WTC11 (cell line): ENCODE results near the gene CD1D. TPM values are rescaled to one million over a fixed set of nuclear protein-coding genes. Genes with fewer than 3 reads are reported as not detected.

Source experiments
- ATAC-seq: fragments of 200-7000 bp; cut with Tn5 transposase; 2 replicates; pipeline ENCODE4 v1.10.0; 2021; ENCODE audit warnings: mild to moderate bottlenecking, moderate library complexity
- CTCF ChIA-PET: fragments of 300-600 bp; sonication (Branson Sonifier 250); formaldehyde crosslinking; loops from one replicate; lab custom pipeline; 2021; ENCODE audit warnings: antibody characterized with exemption; lab: Charles Lee
- POLR2A ChIA-PET: fragments of 350-600 bp; sonication (Branson Sonifier 250); formaldehyde crosslinking; loops from one replicate; lab custom pipeline; 2021; ENCODE audit warnings: antibody characterized with exemption; lab: Charles Lee
- DNase-seq: peaks from one replicate; pipeline ENCODE4 v3.0.0; 2021; ENCODE audit warnings: low spot score
- H3K27ac Mint-ChIP-seq: 2 replicates; pipeline ENCODE4 v1.8.0; 2021; ENCODE audit warnings: mixed read lengths
- H3K27me3 Mint-ChIP-seq: 2 replicates; pipeline ENCODE4 v1.8.0; 2021; ENCODE audit warnings: low read depth, mild to moderate bottlenecking, moderate library complexity, mixed read lengths
- H3K36me3 Mint-ChIP-seq: 2 replicates; pipeline ENCODE4 v1.8.0; 2021; ENCODE audit warnings: mixed read lengths
- H3K4me1 Mint-ChIP-seq: 2 replicates; pipeline ENCODE4 v1.8.0; 2022; ENCODE audit warnings: mixed read lengths
- H3K4me3 Mint-ChIP-seq: 2 replicates; pipeline ENCODE4 v1.8.0; 2021; ENCODE audit warnings: mild to moderate bottlenecking, moderate library complexity, mixed read lengths
- H3K9me3 Mint-ChIP-seq: 2 replicates; pipeline ENCODE4 v1.8.0; 2021; ENCODE audit warnings: mixed read lengths
- ARID4B ChIP-seq: sonication (generic); formaldehyde crosslinking; IDR thresholded peaks from 2 replicates; pipeline ENCODE4 v1.8.0; 2023; ENCODE audit warnings: missing genetic modification reagents, mild to moderate bottlenecking, borderline replicate concordance
- ATF6 ChIP-seq: sonication (generic); formaldehyde crosslinking; IDR thresholded peaks from 2 replicates; pipeline ENCODE4 v1.8.1; 2023; ENCODE audit warnings: mild to moderate bottlenecking, missing genetic modification reagents
- CBFB ChIP-seq: sonication (generic); formaldehyde crosslinking; IDR thresholded peaks from 2 replicates; pipeline ENCODE4 v1.8.1; 2022; ENCODE audit warnings: mild to moderate bottlenecking, low read depth, missing genetic modification reagents
- E2F1 ChIP-seq: sonication (generic); formaldehyde crosslinking; IDR thresholded peaks from 2 replicates; pipeline ENCODE4 v1.8.0; 2022; ENCODE audit warnings: mild to moderate bottlenecking, missing genetic modification reagents
- FOXK1 ChIP-seq: sonication (generic); formaldehyde crosslinking; IDR thresholded peaks from 2 replicates; pipeline ENCODE4 v1.8.0; 2022; ENCODE audit warnings: mild to moderate bottlenecking, moderate library complexity, missing genetic modification reagents
- FOXP1 ChIP-seq: sonication (generic); formaldehyde crosslinking; IDR thresholded peaks from 2 replicates; pipeline ENCODE4 v1.8.0; 2022; ENCODE audit warnings: missing genetic modification reagents, mild to moderate bottlenecking, moderate library complexity, borderline replicate concordance
- IRF2 ChIP-seq: sonication (generic); formaldehyde crosslinking; IDR thresholded peaks from 2 replicates; pipeline ENCODE4 v1.8.0; 2022; ENCODE audit warnings: low read depth, missing genetic modification reagents, borderline replicate concordance
- KAT7 ChIP-seq: sonication (generic); formaldehyde crosslinking; IDR thresholded peaks from 2 replicates; pipeline ENCODE4 v1.8.1; 2023; ENCODE audit warnings: missing genetic modification reagents, mild to moderate bottlenecking, borderline replicate concordance
- PRRX2 ChIP-seq: fragments of 250-450 bp; sonication (Bioruptor Pico); IDR thresholded peaks from 2 replicates; pipeline ENCODE4 v1.8.0; 2021; ENCODE audit warnings: mild to moderate bottlenecking
- RORB ChIP-seq: fragments of 250-450 bp; sonication (Bioruptor Pico); IDR thresholded peaks from 2 replicates; pipeline ENCODE4 v1.9.0; 2021; ENCODE audit warnings: mild to moderate bottlenecking
- TCF7 ChIP-seq: sonication (generic); formaldehyde crosslinking; IDR thresholded peaks from 2 replicates; pipeline ENCODE4 v1.8.0; 2022; ENCODE audit warnings: mild to moderate bottlenecking, low read depth, missing genetic modification reagents, moderate library complexity
- ZBTB21 ChIP-seq: sonication (generic); formaldehyde crosslinking; IDR thresholded peaks from 2 replicates; pipeline ENCODE4 v1.8.1; 2023; ENCODE audit warnings: mild to moderate bottlenecking, missing genetic modification reagents, borderline replicate concordance
- ZNF121 ChIP-seq: sonication (generic); formaldehyde crosslinking; IDR thresholded peaks from 2 replicates; pipeline ENCODE4 v1.8.0; 2023; ENCODE audit warnings: missing genetic modification reagents
- ZNF232 ChIP-seq: sonication (generic); formaldehyde crosslinking; IDR thresholded peaks from 2 replicates; pipeline ENCODE4 v1.8.0; 2022; ENCODE audit warnings: mild to moderate bottlenecking, missing genetic modification reagents
- ZNF317 ChIP-seq: sonication (generic); formaldehyde crosslinking; IDR thresholded peaks from 2 replicates; pipeline ENCODE4 v1.8.1; 2023; ENCODE audit warnings: low read depth, mild to moderate bottlenecking, moderate library complexity, missing genetic modification reagents, borderline replicate concordance
- ZNF416 ChIP-seq: fragments of 250-450 bp; sonication (Bioruptor Pico); IDR thresholded peaks from 2 replicates; pipeline ENCODE4 v1.9.0; 2021; ENCODE audit warnings: mild to moderate bottlenecking, inconsistent platforms
- total RNA-seq: library from RNA; stranded (reverse); gene quantifications from 3 replicates; pipeline ENCODE4 v1.2.3, GENCODE V29; 2021
- TF ChIP-seq, protein P1 (sequence below): sonication (generic); formaldehyde crosslinking; IDR thresholded peaks from 2 replicates; pipeline ENCODE4 v1.8.1; 2023; ENCODE audit warnings: mild to moderate bottlenecking, moderate library complexity, missing genetic modification reagents
- TF ChIP-seq, protein P2 (sequence below): sonication (generic); formaldehyde crosslinking; IDR thresholded peaks from 2 replicates; pipeline ENCODE4 v1.8.0; 2022; ENCODE audit warnings: missing genetic modification reagents

Gene CD1D
- total RNA-seq, 1 experiment from 2014 or later = 4.7 TPM

DNA sequence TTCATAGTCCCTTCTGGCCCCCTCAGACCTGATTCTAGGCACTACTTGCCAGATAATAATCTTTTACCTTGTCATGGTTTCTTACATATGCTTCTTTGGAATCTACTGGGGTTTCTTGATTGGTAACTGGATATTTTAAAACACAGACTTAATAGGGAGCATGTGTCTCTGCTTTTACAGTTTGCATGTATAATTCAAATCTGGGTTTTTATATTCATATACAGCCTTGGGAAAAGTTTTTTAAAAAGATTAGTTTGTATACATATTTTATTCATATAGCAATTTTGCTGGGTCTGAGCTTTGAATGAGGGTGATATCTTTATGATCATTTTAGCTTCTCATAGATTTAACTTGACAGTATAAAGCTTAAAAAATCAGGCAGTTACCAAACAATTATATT, 21.1 kb upstream of the CD1D start:
- no peak overlapping the region for H3K27ac Mint-ChIP-seq
- no peaks in the 10 kb centered on the region for H3K9me3 Mint-ChIP-seq
- POLR2A ChIA-PET = no interaction called here
- peaks cover 4% of the 10 kb centered on the region for H3K4me1 Mint-ChIP-seq
- ATAC-seq (no peak), DNase-seq (no peak)
- H3K27me3 Mint-ChIP-seq = peaks cover 14% of the 10 kb centered on the region
- TF ChIP-seq, protein P1, sequence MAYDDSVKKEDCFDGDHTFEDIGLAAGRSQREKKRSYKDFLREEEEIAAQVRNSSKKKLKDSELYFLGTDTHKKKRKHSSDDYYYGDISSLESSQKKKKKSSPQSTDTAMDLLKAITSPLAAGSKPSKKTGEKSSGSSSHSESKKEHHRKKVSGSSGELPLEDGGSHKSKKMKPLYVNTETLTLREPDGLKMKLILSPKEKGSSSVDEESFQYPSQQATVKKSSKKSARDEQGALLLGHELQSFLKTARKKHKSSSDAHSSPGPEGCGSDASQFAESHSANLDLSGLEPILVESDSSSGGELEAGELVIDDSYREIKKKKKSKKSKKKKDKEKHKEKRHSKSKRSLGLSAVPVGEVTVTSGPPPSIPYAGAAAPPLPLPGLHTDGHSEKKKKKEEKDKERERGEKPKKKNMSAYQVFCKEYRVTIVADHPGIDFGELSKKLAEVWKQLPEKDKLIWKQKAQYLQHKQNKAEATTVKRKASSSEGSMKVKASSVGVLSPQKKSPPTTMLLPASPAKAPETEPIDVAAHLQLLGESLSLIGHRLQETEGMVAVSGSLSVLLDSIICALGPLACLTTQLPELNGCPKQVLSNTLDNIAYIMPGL (CRISPR knock-in tag) = no peak
- no peak for TF ChIP-seq FOXK1
- TF ChIP-seq, protein P2, sequence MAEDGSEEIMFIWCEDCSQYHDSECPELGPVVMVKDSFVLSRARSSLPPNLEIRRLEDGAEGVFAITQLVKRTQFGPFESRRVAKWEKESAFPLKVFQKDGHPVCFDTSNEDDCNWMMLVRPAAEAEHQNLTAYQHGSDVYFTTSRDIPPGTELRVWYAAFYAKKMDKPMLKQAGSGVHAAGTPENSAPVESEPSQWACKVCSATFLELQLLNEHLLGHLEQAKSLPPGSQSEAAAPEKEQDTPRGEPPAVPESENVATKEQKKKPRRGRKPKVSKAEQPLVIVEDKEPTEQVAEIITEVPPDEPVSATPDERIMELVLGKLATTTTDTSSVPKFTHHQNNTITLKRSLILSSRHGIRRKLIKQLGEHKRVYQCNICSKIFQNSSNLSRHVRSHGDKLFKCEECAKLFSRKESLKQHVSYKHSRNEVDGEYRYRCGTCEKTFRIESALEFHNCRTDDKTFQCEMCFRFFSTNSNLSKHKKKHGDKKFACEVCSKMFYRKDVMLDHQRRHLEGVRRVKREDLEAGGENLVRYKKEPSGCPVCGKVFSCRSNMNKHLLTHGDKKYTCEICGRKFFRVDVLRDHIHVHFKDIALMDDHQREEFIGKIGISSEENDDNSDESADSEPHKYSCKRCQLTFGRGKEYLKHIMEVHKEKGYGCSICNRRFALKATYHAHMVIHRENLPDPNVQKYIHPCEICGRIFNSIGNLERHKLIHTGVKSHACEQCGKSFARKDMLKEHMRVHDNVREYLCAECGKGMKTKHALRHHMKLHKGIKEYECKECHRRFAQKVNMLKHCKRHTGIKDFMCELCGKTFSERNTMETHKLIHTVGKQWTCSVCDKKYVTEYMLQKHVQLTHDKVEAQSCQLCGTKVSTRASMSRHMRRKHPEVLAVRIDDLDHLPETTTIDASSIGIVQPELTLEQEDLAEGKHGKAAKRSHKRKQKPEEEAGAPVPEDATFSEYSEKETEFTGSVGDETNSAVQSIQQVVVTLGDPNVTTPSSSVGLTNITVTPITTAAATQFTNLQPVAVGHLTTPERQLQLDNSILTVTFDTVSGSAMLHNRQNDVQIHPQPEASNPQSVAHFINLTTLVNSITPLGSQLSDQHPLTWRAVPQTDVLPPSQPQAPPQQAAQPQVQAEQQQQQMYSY (CRISPR knock-in tag) = no peak
- TF ChIP-seq ATF6 (CRISPR knock-in tag) = no peak
- TF ChIP-seq ZBTB21 (CRISPR knock-in tag) = no peak
- no peak for TF ChIP-seq ARID4B
- TF ChIP-seq ZNF232 (CRISPR knock-in tag) = no peak
- H3K36me3 Mint-ChIP-seq = no peaks in the 10 kb centered on the region
- no peak overlapping the region for H3K4me3 Mint-ChIP-seq
- CTCF ChIA-PET = interaction anchor here (1.8 kb wide), 1 partner anchor 44 kb away, joined by 6 read pairs; no protein-coding TSS in a partner anchor

- Mint-ChIP-seq H3K9me3 (no peaks in the 10 kb centered on the region), H3K27ac (no peak overlapping the region), H3K4me1 (no peaks in the 10 kb centered on the region; the same call in 1 of the 2 replicates), H3K27me3 (peaks cover 17% of the 10 kb centered on the region), H3K36me3 (no peaks in the 10 kb centered on the region), H3K4me3 (no peak overlapping the region)
- ChIA-PET CTCF (interaction anchor here (1.3 kb wide), 1 partner anchor 335 kb away, joined by 3 read pairs; no protein-coding TSS in a partner anchor), POLR2A (no interaction called here)
- ATAC-seq (no peak), DNase-seq (no peak)
- no peak for TF ChIP-seq ZNF317 (CRISPR knock-in tag)
- no peak for TF ChIP-seq CBFB (CRISPR knock-in tag)
- no peak for TF ChIP-seq ZNF121
- TF ChIP-seq ZNF416 (CRISPR knock-in tag) = no peak
- TF ChIP-seq FOXP1 = no peak
- TF ChIP-seq KAT7 = no peak
- TF ChIP-seq, protein P1 (CRISPR knock-in tag) = no peak
- TF ChIP-seq PRRX2 (CRISPR knock-in tag) = no peak
- no peak for TF ChIP-seq RORB (CRISPR knock-in tag)
- TF ChIP-seq TCF7 (CRISPR knock-in tag) = no peak
- no peak for TF ChIP-seq IRF2 (CRISPR knock-in tag)
- TF ChIP-seq E2F1 (CRISPR knock-in tag) = no peak
These were observed 19.2 kb upstream of the CD1D start for GRCh38 chr1:158161446-158161845.
